Fibroblast of villous mesenchyme (primary cell): ENCODE measurements around the gene CAMK1D. TPM values are rescaled to one million over a fixed set of nuclear protein-coding genes. Genes with fewer than 3 reads are reported as not detected.
"Not testable (repeated sequence)": the region's sequence is repeated elsewhere in the genome, so short reads cannot be mapped to it uniquely, and the experiment has no call there.

Experiments used
- DNase-seq: peaks from one replicate; pipeline ENCODE4 v3.0.0-alpha.2; 2010; ENCODE audit warnings: low read depth
- H3K4me3 ChIP-seq: 2 replicates; pipeline ENCODE4 v1.5.1; 2011; ENCODE audit warnings: low read depth, mild to moderate bottlenecking, low read length
- total RNA-seq: library from RNA; depleted of rRNA; stranded (reverse); fragments of >200 nt; gene quantifications from 2 replicates; pipeline ENCODE4 v1.2.3, GENCODE V29; 2012
- TF ChIP-seq, protein P1 (sequence below): IDR thresholded peaks from 2 replicates; pipeline ENCODE4 v1.5.1; 2012; ENCODE audit warnings: low read depth, mild to moderate bottlenecking, low read length; ENCODE audit not compliant: insufficient read depth

Gene CAMK1D
- total RNA-seq, 1 donor: 1.3 TPM

DNA sequence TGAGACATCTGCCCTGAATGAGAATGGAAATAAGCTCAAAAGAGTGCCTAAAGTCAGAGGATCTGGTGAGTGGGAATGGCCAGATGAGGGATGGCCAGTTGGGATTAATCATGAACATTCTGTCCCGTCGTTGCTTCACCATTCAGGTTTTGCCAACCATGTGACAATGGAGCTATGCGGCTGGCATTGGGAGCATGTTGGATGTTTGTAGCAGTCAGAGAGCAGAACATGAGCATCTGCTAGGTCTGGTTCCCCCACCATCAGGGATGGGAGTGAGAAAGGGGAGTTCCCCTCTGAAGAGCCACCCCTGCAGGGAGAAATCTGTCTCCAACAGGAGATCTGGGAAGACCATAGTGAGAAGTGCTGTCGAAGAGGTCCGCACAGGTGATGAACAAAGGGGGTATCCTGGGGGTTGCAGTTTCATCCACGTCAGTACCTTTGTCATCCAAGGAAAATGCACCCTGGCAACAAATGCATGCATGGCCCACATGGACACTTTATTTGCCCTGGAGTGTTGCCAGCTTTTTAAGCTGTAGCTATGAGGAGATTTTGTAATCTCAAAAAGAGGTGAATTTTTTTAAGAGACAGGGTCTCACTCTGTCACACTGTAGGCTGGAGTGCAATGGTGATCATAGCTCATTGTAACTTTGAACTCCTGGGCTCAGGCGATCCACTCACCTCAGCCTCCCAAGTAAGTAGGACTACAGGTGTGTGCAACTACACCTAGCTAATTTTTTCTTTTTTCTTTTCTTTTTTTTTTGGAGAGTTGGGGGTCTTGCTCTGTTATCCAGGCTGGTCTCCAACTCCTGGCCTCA is 190.2 kb downstream of the CAMK1D start:
- TF ChIP-seq, protein P1, sequence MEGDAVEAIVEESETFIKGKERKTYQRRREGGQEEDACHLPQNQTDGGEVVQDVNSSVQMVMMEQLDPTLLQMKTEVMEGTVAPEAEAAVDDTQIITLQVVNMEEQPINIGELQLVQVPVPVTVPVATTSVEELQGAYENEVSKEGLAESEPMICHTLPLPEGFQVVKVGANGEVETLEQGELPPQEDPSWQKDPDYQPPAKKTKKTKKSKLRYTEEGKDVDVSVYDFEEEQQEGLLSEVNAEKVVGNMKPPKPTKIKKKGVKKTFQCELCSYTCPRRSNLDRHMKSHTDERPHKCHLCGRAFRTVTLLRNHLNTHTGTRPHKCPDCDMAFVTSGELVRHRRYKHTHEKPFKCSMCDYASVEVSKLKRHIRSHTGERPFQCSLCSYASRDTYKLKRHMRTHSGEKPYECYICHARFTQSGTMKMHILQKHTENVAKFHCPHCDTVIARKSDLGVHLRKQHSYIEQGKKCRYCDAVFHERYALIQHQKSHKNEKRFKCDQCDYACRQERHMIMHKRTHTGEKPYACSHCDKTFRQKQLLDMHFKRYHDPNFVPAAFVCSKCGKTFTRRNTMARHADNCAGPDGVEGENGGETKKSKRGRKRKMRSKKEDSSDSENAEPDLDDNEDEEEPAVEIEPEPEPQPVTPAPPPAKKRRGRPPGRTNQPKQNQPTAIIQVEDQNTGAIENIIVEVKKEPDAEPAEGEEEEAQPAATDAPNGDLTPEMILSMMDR: no peak
- DNase-seq: no peak
- no peak overlapping the region for H3K4me3 ChIP-seq

DNA sequence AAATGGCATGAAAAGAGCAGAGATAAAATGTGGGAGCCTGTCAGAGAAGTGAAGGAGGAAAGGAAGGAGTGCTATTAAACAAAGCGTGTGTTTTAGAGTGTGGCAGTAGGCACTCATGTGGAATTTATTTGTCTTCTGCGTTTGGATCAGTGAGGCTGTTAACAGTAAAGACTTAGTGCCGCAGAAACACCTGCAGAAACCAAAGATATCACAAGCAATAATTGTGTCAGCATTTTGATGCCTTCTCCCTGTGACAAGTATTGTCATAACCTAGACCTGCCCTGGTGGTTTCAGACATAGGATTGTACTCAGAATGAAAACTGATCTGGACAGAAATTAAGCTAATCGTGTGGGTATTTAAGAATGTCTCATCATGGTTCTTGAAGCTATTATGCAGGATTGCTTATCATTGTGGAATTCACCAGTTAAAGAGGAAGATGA is 191.0 kb downstream of the CAMK1D start:
- no peak for DNase-seq

DNA sequence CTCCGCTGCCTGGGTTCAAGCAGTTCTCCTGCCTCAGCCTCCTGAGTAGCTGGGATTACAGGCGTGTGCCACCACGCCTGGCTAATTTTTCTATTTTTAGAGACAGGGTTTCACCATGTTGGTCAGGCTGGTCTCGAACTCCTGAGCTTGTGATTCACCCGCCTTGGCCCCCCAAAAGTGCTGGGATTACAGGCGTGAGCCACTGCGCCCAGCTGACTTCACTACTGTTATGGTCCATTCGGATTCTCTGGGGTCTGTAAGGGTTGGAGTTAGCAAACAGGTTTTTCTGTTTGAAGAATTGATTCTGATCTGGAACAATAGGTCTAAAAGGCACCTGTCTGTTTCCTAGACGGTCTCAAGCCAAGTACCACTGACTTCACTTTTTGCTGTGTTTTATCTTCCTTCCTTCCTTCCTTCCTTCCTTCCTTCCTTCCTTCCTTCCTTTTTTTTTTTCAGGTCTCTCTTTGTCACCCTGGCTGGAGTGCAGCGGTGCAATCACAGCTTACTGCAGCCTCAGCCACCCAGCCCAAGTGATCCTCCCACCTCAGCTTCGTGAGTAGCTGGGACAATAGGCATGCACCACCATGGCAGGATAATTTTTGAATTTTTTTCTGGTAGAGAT is 192.2 kb downstream of the CAMK1D start:
- TF ChIP-seq, protein P1: no peak
- no peak overlapping the region for H3K4me3 ChIP-seq
- no peak for DNase-seq

More for the DNA sequence above, 191.0 kb downstream of the CAMK1D start:
- H3K4me3 ChIP-seq: no peak overlapping the region
- TF ChIP-seq, protein P1: no peak

DNA sequence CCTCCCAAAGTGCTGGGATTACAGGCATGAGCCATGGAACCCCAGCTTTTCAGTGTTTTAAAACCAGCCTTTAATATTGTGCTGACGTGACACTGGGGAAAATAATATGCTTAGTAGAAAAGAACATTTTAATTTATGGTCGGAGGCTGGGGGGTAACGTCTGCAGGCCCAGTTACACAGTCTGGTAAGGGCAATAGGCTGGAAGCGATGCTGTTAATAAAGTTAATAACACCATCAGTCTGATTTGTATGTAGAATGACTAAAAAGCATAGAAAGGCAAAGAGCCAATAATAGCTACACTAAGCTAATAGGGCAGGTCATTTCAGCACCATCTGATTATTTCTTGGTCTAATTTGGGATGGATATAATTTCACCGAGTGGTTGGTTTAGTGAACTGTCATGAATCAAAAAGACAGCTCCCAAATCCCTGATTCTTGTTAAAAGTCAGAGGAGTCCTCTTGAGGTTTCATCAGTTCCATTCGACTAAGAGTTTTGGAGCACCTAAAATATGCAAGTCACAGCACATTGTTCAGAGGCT is 192.9 kb downstream of the CAMK1D start:
- no peak for DNase-seq
- no peak overlapping the region for H3K4me3 ChIP-seq
- TF ChIP-seq, protein P1: no peak

DNA sequence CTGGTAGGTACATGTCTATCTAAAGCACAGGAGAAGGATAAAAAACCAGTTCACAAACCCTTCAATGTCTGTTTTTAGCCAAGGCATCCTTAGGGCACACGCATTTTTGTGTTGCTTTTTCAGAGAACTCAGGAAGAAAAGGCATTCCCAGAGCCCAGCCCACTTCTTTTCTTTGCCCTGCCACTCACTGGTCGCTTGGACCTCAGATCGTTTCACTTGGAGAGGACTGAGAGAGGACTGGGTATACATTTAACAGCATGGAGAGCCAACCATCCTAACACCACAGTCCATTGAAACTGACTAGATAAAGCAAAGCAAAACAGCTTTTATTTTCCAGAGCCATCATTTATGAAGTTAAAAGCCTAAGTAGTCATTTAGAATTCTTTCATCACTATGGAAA is 194.2 kb downstream of the CAMK1D start:
- DNase-seq: no peak
- no peak overlapping the region for H3K4me3 ChIP-seq
- TF ChIP-seq, protein P1: no peak

DNA sequence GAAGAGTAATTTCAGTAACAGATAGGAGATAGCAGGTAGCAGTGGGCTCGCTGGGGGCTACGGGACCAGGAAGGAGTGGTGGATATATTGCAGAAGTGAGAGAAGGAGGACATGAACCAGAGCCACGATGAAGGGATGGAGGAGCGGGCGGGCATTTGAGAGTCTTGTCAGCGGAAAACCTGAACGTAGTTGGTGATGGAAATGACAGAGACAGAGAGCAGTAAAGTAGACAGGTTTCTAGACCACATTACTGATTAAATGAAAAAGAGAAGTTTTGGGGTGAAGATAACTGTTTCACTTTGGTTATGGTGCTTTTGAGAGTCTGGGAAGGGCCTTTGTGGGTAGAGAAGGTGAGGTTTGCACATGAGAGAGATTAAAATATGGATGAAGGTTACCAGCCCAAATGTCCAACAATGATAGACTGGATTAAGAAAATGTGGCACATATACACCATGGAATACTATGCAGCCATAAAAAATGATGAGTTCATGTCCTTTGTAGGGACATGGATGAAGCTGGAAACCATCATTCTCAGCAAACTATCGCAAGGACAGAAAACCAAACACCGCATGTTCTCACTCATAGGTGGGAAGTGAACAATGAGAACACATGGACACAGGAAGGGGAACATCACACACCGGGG is 196.9 kb downstream of the CAMK1D start:
- not testable (repeated sequence) for H3K4me3 ChIP-seq, DNase-seq

DNA sequence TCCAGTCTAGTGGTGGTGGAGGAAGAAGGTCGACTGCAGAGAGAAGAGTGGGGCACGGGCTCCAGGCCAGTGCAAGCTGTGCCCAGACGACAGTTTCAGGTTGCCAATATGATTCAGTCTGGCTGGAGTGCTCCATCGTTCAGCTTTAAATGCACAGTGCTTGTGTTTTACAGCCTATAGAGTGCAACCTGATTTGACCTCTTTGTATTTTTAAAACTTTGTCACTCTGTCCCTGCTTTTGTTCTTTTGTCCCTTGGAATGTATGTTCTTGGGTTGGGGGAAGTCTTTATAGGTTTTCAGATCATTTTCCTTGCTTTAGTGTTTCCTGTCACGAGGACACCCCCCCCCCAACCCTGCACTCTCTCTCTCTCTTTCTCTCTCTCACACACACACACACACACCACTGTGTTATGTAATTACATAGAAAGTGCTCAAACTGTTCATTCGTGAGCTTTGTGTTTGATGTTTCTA is 198.0 kb downstream of the CAMK1D start:
- TF ChIP-seq, protein P1: no peak
- no peak overlapping the region for H3K4me3 ChIP-seq
- DNase-seq: no peak
